Prostate gland (tissue), 2 donors: Measurements from ENCODE around the gene TMEM131. TPM values are rescaled to one million over a fixed set of nuclear protein-coding genes. Genes with fewer than 3 reads are reported as not detected.

Experiments used
- DNase-seq: peaks from one replicate; pipeline ENCODE4 v3.0.0-alpha.2; 2019; ENCODE audit warnings: low spot score
- H3K27ac ChIP-seq, 2 donors: fragments of 200-600 bp; sonication (generic); 2 replicates each; pipeline ENCODE4 v1.5.1; 2017 to 2019
- H3K27me3 ChIP-seq: fragments of 200-600 bp; sonication (generic); replicated peaks from 2 replicates; pipeline ENCODE4 v1.5.1; 2019; ENCODE audit not compliant: insufficient read depth
- H3K36me3 ChIP-seq, 2 donors: fragments of 200-600 bp; sonication (generic); 1 replicate in 1 of 2; 2 replicates in 1 of 2; pipeline versions ENCODE4 v1.5.1 to v1.8.1; 2017 to 2019
- H3K4me1 ChIP-seq: fragments of 200-600 bp; sonication (generic); replicated peaks from 2 replicates; pipeline ENCODE4 v1.5.1; 2019
- H3K4me3 ChIP-seq, 2 donors: fragments of 200-600 bp; sonication (generic); 2 replicates each; pipeline ENCODE4 v1.5.1; 2017 to 2019
- H3K9me3 ChIP-seq: fragments of 200-600 bp; sonication (generic); 2 replicates; pipeline ENCODE4 v1.5.1; 2017
- CTCF ChIP-seq, 4 experiments: fragments of 200-600 bp in 2 of 4; fragments of 450-650 bp in 2 of 4; sonication (generic) in 2 of 4; IDR thresholded peaks; 1 replicate in 3 of 4; 2 replicates in 1 of 4; pipeline ENCODE4 v1.5.1; 2016 to 2019; ENCODE audit warnings: antibody characterized with exemption in 4 of 4, mild to moderate bottlenecking in 2 of 4, moderate library complexity in 2 of 4
- POLR2A ChIP-seq: fragments of 450-650 bp; IDR thresholded peaks from one replicate; pipeline ENCODE4 v1.6.1; 2016; ENCODE audit warnings: antibody characterized with exemption, mild to moderate bottlenecking
- POLR2AphosphoS5 ChIP-seq: sonication (generic); formaldehyde crosslinking; IDR thresholded peaks from one replicate; pipeline ENCODE4 v1.6.1; 2017; ENCODE audit warnings: antibody characterized with exemption
- WGBS: methylation state at CpG from one replicate; pipeline ENCODE4 v1.1.5; 2018; 5-methylcytosine and 5-hydroxymethylcytosine counted together
- intact Hi-C: fragments of 100-400 bp; cut with DNase I; formaldehyde crosslinking; loops from one replicate; pipeline ENCODE4 v1.14.2; 2022
- total RNA-seq, 2 donors: library from RNA; depleted of rRNA; stranded (reverse); fragments of >200 nt; gene quantifications; one replicate each; pipeline ENCODE4 v1.1.0, GENCODE V29; 2016

Gene TMEM131
- total RNA-seq, 2 donors from 2014 or later: 40.6 to 42.0 TPM

GRCh38 chr2:97931858-97932225 lies 63.9 kb downstream of the TMEM131 start:
- intact Hi-C loops: no loop called here
- Histone ChIP-seq H3K9me3 (no peaks in the 10 kb centered on the region), H3K27ac (no peak overlapping the region), H3K4me3 (no peak overlapping the region), H3K4me1 (no peaks in the 10 kb centered on the region), H3K36me3 (no peaks in the 10 kb centered on the region), H3K27me3 (no peaks in the 10 kb centered on the region)
- DNase-seq: no peak
- no peak for TF ChIP-seq POLR2A
- no peak for TF ChIP-seq CTCF (IDR thresholded peaks at IDR 0.05)
- no peak for TF ChIP-seq POLR2AphosphoS5

- 33% methylated on average over 3 of the region's 3 CpGs for WGBS
- Histone ChIP-seq H3K4me3 (no peak overlapping the region), H3K27me3 (no peaks in the 10 kb centered on the region), H3K27ac (no peak overlapping the region), H3K4me1 (no peaks in the 10 kb centered on the region), H3K9me3 (no peaks in the 10 kb centered on the region), H3K36me3 (no peaks in the 10 kb centered on the region)
- no peak for DNase-seq
- intact Hi-C loops: no loop called here
- TF ChIP-seq POLR2AphosphoS5: no peak
- TF ChIP-seq POLR2A: no peak
- no peak for TF ChIP-seq CTCF (IDR thresholded peaks at IDR 0.05)
Measured at GRCh38 chr2:97931118-97931857, 64.5 kb downstream of the TMEM131 start.

- Histone ChIP-seq H3K36me3 (no peaks in the 10 kb centered on the region), H3K27ac (no peak overlapping the region), H3K9me3 (no peaks in the 10 kb centered on the region), H3K4me1 (no peaks in the 10 kb centered on the region), H3K4me3 (no peak overlapping the region), H3K27me3 (no peaks in the 10 kb centered on the region)
- intact Hi-C loops: no loop called here
- WGBS: 94% methylated on average over 3 of the region's 3 CpGs
- TF ChIP-seq CTCF (IDR thresholded peaks at IDR 0.05): no peak
- TF ChIP-seq POLR2A: no peak
- no peak for TF ChIP-seq POLR2AphosphoS5
- no peak for DNase-seq
Measured at GRCh38 chr2:97928591-97928990, 67.2 kb downstream of the TMEM131 start.

GRCh38 chr2:97926946-97927345 lies 68.8 kb downstream of the TMEM131 start:
- no peak overlapping the region for H3K27ac ChIP-seq
- intact Hi-C loops: no loop called here
- DNase-seq: no peak
- TF ChIP-seq CTCF (IDR thresholded peaks at IDR 0.05) (no peak), POLR2A (no peak), POLR2AphosphoS5 (no peak)
- no peaks in the 10 kb centered on the region for H3K4me1 ChIP-seq
- no peak overlapping the region for H3K4me3 ChIP-seq
- no peaks in the 10 kb centered on the region for H3K36me3 ChIP-seq
- H3K9me3 ChIP-seq: no peaks in the 10 kb centered on the region
- 80% methylated on average over 2 of the region's 2 CpGs for WGBS
- no peaks in the 10 kb centered on the region for H3K27me3 ChIP-seq

- WGBS: 95% methylated on average over 3 of the region's 4 CpGs
- Histone ChIP-seq H3K27me3 (no peaks in the 10 kb centered on the region), H3K9me3 (no peaks in the 10 kb centered on the region), H3K4me3 (no peak overlapping the region), H3K36me3 (no peaks in the 10 kb centered on the region), H3K27ac (no peak overlapping the region), H3K4me1 (no peaks in the 10 kb centered on the region)
- TF ChIP-seq CTCF (IDR thresholded peaks at IDR 0.05) (no peak), POLR2A (no peak), POLR2AphosphoS5 (no peak)
- intact Hi-C loops: no loop called here
- DNase-seq: no peak
Measured at GRCh38 chr2:97924194-97924593, 71.6 kb downstream of the TMEM131 start.
